CMK (cell line): ENCODE results near the gene NMBR.
"Not testable (repeated sequence)": the region's sequence is repeated elsewhere in the genome, so short reads cannot be mapped to it uniquely, and the experiment has no call there.

Experiments
- DNase-seq: peaks from one replicate; pipeline ENCODE4 v3.0.0-alpha.2; 2010; ENCODE audit warnings: low read depth

NMBR gene

GRCh38 chr6:142055219-142055618 lies 91.7 kb downstream of the NMBR start:
- no peak for DNase-seq

DNA sequence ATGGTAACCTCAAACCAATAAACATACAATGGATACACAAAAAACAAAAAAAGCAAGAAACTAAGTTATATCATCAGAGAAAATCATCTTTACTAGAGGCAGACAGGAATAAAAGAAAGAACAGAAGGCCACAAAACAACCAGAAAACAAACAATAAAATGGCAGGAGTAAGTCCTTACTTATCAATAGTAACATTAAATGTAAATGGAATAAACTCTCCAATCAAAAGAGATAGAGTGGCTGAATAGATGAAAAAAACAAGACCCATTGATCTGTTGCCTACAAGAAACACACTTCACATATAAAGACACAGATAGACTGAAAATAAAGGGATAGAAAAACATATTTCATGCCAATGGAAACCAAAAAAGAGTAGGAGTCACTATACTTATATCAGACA lies 95.5 kb downstream of the NMBR start:
- DNase-seq: no peak

- DNase-seq: no peak
Measured at GRCh38 chr6:142048593-142048980, 98.3 kb downstream of the NMBR start.

DNA sequence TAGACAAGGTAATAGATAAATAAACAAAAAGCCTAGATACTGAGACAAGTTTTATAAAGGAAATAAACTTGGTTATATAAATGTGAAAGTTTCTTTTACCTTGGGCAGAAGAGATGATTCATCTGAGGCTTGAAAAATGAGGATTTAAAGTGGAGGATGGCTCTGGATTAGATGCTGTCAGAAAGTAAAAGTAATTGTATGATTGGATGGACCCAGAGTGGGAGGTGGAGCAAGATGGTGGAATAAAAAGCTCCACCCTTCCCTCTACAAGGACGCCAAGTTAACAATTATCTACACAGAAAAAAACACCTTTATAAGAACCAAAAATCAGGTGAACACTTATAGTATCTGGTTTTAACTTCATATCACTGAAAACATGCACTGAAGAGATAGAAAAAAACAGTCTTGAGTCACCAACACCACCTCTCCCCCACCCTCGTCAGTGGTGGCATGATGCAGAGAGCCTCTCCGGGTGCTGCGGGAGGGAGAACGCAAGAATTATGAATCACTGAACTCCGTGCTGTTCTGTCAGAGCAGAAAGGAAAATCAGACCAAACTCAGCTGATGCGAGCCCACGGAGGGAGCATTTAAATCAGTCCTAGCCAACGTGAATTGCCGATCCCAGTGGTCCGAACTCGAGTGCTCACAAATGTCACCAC lies 98.9 kb downstream of the NMBR start:
- DNase-seq: no peak

DNA sequence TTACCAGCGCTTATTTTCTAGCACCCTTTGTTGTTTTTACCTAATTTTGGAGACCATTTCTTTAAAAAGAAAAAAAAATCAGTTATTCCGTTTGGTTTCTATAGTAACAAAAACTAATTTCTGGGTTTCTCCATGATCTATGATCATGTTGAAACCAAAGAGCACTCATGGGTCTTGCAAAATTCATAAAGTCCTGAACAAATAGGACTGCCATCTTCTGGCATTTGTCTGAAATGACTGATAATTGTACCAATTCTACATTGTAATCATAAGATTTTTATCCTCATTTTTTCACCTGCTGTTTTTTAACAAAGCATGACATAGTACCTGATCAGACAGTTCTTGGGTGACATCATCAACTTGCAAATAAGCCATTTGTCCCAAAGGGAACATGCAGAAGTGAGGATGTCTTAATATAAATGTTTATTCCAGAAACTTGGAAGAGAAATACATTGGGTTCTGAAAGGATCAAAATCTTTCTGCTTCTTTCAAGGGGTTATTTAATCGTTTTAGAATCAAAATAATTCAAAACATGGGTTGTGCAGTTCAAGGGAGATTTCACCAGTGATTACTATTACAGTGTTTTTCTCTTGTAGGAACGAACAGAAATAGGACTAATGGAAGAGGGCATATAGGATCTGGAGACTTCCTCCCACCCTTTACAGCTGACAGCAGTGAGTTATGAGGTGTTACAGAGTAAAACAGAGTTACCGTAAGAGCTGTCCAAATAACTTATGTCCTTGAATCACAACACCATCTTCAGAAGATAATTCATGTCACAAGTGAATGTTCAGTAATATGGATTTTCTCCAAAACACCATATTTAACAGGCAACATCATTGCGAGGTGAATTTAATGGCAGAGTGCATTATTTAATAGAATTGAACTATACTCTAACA lies 101.3 kb downstream of the NMBR start:
- DNase-seq: no peak

- no peak for DNase-seq
Measured at GRCh38 chr6:142035890-142036289, 111.0 kb downstream of the NMBR start.

- no peak for DNase-seq
Measured at GRCh38 chr6:142031035-142031434, 115.9 kb downstream of the NMBR start.

- no peak for DNase-seq
Measured at GRCh38 chr6:142030115-142030619, 116.8 kb downstream of the NMBR start.

- DNase-seq: no peak
Measured at GRCh38 chr6:142028527-142028926, 118.4 kb downstream of the NMBR start.

DNA sequence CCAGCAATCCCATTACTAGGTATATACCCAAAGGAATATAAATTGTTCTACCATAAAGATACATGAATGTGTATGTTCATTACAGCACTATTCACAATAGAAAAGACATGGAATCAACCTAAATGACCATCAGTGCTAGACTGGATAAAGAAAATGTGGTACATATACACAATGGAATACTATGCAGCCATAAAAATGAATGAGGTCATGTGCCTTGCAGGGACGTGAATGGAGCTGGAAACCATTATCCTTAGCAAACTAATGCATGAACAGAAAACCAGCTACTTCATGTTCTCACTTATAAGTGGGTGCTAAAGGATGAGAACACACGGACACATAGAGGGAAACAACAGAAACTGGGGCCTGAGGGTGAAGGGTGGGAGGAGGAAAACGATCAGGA lies 119.1 kb downstream of the NMBR start:
- DNase-seq: not testable (repeated sequence)

DNA sequence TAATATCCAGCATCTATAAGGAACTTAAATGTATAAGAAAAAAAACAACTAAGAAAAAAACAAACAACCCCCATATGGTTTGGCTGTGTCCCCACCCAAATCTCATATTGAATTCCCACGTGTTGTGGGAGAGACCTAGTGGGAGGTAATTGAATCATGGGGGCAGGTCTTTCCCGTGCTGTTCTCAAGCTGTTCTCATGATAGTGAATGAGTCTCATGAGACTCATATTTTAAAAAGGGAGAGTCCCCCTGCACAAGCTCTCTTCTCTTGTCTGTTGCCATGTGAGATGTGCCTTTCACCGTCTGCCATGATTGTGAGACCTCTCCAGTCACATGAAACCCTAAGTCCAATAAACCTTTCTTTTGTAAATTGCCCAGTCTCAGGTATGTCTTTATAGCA lies 119.8 kb downstream of the NMBR start:
- DNase-seq: no peak

DNA sequence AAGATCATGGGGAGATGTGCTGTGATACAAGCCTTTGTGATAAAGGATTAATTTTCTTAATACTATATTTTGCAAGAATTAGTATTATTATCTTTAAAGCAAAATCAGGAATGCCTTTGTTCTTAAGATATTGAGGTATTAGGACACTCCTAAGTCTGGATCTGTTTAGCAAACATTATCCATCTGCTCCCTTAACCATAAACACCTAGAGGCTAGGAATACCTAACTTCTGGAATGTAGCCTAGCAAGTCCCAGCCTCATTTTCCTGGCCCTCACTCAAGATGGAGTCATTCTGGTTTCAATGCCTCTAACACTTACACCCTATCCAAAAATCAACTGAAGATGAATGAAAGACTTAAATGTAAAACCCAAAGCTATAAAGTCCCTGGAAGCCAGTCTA lies 120.5 kb downstream of the NMBR start:
- DNase-seq: no peak
